GM21390 (cell line): ENCODE measurements around the gene ABLIM1.

Experiments used
- ATAC-seq: cut with Tn5 transposase; IDR thresholded peaks from one replicate; pipeline ENCODE4 v1.9.1; 2021; ENCODE audit not compliant: unreplicated experiment

The ABLIM1 gene

DNA sequence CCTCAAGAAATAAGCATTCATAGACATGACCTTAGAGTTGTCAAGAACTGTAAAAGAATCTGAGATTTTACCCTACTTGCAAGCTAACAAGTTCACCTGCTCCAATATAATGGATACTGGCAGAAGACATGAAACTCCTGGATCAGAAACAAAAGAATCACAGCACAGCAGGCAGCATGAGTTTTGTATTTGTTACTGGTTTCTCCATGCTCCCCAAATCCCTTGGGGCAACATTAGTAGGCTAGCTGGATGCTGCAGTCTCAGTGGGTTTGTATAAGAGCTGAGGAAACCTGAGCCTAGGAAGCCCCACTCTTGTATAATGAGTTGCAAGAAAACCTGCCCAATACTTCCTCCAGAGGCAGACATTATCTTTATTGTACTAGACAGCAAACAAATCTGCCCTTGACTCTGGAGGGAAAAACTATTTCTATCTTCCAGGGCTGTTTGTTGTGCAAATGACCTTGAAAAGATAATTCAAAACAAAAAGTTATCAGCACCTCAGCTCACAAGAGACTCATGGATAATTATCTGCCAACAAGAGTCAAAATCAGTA is 64.8 kb downstream of the ABLIM1 start:
- ATAC-seq, result no peak

DNA sequence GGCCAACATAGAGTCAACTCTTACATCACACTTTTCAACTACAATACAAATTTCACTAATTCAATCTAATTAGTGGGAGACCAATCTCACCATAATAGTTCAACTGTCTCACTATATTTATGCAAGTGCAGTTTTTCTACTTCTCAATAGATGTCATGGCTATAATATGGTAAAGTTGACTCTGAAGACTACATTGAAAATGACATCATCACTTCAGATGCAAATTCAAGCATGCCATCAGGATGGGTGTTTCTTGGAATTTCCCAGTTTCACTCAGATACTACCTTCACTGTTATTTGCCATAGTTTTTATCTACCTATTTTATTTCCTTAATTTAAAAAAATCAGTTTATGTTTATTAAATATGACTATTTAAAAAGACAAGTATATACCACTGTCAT is 67.1 kb downstream of the ABLIM1 start:
- ATAC-seq, result no peak

DNA sequence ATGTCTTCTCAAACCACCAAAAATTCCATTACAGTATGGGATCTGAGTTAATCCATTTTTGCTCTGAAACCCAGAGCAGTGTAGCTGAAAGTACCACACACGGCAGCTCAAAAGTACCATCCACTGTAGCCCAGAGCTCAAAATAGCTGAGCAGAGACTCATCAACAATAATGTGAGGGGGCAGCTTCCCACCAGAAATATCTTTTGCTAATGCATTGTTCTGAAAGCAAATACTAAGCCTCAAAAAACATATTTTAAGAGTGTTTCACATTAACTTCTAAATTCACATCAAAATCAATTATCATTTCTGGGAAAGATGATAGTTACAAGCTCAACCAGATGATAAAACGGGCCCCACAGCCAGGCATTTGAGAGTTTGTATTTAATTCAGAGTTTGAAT is 73.7 kb downstream of the ABLIM1 start:
- ATAC-seq, result no peak

- no peak for ATAC-seq
Measured at GRCh38 chr10:114581071-114581470, 77.0 kb downstream of the ABLIM1 start.

- ATAC-seq, result no peak
Measured at GRCh38 chr10:114577133-114577532, 80.9 kb downstream of the ABLIM1 start.

DNA sequence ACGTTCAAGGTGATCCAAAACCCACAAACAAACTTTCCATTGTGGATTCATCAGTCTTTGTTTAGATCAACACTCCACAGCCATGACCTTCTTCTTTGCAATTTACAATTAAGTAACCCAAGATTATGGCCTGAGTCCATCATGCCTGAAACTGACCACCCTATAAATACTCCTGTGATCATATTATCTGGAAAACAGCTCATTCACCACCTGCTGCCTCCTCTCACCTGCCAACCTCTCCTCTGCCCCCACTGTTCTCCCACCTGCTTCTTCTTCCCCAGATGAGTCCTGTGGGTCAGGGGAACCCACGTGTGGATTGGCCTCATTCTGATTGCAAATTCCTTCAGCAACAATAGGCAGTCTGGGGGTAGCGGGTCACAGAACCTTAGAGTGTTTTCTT is 81.4 kb downstream of the ABLIM1 start:
- no peak for ATAC-seq

DNA sequence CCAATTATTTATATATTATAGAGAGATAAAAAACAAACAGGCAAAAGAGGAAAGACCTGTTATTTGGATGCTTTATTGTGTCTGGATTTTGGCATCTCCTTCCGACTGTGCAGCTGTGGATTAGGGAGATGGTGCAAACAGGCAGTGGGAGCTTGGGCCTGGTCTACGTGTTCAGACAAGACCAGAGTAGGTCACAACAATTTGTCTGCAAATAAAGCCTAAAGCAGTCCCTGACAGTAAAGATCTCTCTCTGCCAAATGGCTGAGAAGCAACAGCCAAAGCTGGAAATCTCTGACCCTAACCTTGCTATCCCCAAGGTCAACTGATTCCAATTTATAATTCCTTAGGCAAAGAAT is 82.0 kb downstream of the ABLIM1 start:
- ATAC-seq, result no peak

- ATAC-seq, result no peak
Measured at GRCh38 chr10:114575417-114576131, 82.5 kb downstream of the ABLIM1 start.

- no peak for ATAC-seq
Measured at GRCh38 chr10:114573330-114574045, 84.6 kb downstream of the ABLIM1 start.

GRCh38 chr10:114571316-114571999 is 86.6 kb downstream of the ABLIM1 start:
- ATAC-seq, result no peak

DNA sequence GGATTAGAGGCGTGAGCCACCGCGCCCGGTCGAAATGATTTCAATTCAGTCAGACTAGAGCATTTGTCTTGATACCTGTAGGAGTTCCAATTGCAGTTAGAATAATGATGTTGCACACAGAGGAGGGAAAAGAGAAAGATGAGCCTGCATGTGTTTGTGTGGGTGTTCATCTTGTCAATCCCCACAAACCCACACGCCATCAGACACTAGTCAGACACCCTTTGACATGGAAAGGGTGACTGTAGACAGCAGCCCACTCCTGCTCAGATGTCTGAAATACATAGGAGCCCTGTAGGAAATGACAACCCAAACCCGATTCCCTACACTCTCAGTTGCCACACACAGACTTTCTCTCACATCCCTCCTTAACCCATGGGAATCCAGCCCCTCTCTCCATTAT is 92.0 kb downstream of the ABLIM1 start:
- no peak for ATAC-seq

DNA sequence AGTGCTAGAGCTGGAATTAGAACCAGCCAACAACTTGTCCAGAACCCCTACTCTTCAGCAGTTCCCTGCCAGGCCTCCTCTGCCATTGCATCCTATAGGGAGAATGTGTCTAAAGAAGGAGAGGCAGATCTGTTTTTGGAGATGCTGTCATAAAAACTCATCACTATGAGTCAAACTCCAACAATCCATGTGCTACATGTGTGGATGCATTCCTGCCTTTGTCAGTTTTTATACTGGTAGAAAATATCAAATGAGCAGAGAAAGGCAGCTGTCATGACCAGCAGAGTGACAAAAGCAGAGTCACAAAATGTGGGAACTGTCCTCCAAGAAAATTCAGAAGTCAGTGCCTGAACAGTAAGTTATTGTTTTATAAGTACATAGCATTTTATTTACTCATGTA is 93.0 kb downstream of the ABLIM1 start:
- ATAC-seq, result no peak

- ATAC-seq, result no peak
Measured at GRCh38 chr10:114561008-114561523, 97.0 kb downstream of the ABLIM1 start.

GRCh38 chr10:114560144-114560543 is 97.9 kb downstream of the ABLIM1 start:
- no peak for ATAC-seq

DNA sequence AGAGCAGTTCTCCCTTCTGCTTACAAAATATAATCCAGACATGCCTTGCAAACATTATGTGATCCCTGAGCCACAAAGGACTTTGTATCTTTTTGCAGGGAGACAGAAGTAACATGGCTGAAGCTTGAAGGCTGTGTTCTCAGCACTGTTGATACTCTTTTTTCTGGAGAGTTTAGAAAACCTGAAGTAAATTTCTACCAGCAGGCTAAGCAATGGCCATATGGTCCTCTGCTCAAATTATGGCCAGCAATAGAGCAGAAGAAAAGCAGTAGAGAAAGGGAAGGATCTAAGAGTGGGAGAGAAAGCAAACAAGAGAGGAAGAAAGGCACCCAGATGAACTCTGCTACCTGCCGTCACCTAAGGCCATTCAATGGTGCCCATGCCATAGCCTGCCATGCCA is 98.4 kb downstream of the ABLIM1 start:
- ATAC-seq, result no peak

- ATAC-seq, result no peak
Measured at GRCh38 chr10:114557854-114558253, 100.2 kb downstream of the ABLIM1 start.

DNA sequence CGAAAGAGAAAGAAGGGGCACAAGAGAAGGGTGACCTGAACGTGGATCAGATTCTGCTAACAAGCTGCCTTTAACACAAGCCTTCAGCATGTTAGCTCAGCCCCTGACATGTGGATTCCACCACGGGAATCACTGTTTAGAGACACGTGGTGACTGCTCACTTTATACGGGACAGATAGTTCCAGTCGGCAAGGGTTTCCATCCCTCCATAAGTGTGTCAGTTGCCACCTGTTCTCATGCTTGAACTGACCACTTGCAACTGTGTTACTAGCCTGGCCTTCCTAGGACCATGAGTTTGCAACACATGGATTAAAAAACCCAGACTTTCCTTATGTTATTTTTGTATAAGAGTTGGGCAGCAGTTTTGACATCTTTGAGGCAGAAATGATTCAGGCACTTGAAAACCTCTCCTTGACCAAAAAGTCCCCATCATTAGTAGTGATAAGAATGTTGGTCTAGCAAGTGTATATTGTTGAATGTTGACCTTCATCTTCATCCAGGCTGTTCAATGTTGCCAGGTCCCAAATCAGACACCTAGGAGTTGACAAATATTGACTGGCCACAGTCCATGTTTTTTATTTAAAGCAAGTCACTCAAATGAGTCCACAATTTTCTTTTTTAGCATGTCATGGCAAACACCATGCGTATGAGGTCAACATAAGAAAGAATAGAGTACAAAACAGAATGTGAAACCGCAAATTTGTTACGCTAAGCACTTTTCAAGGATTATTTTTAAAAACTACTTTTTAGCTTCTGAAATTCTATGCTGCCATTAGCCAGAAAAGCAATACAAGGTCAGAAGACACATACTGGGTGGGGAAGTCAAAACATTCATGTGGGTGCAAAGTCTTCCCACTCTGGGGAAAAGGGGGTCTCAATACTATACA is 101.6 kb downstream of the ABLIM1 start:
- ATAC-seq, result no peak

DNA sequence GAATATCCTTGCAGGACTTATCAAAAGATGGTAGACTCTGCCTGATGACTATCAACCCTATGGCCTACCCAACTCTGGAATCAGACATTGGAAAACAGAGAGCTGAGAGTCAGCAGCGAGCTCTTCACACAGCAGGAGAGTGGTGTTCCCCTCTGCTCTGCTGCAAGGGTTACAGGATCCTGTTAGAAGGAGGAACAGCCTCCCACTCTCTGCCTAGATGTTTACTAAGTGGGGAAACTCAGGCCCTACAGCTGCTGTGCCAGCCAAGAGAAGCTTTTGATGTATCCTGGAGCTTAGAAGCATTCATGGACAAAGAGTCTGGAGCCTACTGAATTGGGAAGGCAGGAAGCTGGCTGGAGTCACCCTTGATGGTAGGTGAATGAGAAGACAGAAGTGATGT is 104.6 kb downstream of the ABLIM1 start:
- no peak for ATAC-seq

DNA sequence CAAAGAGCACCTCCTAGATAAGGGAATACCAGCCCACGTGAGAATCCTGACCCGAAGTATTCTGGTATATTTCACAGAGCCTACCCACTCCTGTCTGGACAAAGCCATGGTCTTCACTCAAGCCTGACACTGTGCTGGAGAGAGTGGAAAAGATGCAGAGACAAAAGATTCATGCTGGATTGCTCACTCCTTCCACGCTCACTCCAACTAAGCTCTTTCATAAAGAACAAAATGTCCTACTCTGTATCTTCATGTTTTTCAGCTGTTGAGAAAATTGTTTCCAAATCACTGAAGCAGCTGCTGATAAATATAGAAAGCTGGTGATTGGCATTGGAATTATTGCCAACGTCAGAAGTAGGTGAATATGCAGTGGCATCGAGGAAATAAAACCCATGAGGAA is 106.0 kb downstream of the ABLIM1 start:
- no peak for ATAC-seq

DNA sequence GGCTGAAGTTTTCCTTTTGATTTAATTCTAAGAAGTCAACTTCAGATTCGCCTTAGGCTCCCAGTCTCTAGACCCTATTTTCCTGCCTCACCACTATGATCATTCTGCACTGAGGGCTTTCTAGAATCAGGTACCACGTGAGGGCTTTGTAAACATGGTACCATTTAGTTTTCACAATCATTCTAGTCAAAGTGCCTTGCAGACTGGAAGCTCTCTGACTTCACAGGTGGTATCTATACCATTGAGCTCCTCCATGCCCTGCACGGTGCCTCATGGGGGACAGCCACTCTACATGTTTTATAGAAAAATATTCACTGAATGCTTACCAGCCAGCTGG is 106.5 kb downstream of the ABLIM1 start:
- no peak for ATAC-seq
